Fibroblast of mammary gland (primary cell): Measurements from ENCODE around the gene CTNNAL1.
"Not testable (repeated sequence)": the region's sequence is repeated elsewhere in the genome, so short reads cannot be mapped to it uniquely, and the experiment has no call there.

Source experiments
- DNase-seq: peaks from one replicate; pipeline ENCODE4 v3.0.0-alpha.2; 2010; ENCODE audit warnings: low read depth
- H3K4me3 ChIP-seq: 2 replicates; pipeline ENCODE4 v1.5.1; 2011; ENCODE audit warnings: low read depth, mild to moderate bottlenecking, low read length, moderate library complexity; ENCODE audit not compliant: control insufficient read depth
- TF ChIP-seq, protein P1 (sequence below): conservative IDR thresholded peaks from 2 replicates; pipeline ENCODE4 v1.5.1; 2011; ENCODE audit warnings: low read depth, low read length, inconsistent platforms; ENCODE audit not compliant: control insufficient read depth, insufficient read depth

The CTNNAL1 gene

DNA sequence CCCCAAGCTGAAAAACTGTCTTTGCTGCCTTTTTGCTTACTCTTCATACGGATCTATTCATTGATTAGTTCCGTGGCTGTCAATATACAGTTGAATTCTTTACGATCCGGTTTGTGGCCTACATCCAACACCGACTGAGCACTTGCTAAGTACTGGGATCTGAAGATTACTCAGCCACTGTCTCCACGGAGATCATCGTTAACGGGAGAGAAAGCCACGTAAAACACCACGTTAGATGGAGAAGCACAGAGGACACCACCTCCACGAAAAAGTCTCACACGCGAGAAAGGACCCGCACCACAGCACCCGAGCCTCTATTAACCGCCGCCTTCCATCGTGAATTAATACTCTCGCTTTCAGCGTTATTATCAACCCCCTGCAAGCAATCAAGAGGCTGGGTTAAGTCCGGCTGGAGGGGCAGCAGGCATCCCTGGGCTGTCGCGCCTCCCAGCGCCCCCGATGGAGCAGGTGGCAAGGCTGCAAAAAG lies 80.0 kb downstream of the CTNNAL1 start:
- TF ChIP-seq, protein P1, sequence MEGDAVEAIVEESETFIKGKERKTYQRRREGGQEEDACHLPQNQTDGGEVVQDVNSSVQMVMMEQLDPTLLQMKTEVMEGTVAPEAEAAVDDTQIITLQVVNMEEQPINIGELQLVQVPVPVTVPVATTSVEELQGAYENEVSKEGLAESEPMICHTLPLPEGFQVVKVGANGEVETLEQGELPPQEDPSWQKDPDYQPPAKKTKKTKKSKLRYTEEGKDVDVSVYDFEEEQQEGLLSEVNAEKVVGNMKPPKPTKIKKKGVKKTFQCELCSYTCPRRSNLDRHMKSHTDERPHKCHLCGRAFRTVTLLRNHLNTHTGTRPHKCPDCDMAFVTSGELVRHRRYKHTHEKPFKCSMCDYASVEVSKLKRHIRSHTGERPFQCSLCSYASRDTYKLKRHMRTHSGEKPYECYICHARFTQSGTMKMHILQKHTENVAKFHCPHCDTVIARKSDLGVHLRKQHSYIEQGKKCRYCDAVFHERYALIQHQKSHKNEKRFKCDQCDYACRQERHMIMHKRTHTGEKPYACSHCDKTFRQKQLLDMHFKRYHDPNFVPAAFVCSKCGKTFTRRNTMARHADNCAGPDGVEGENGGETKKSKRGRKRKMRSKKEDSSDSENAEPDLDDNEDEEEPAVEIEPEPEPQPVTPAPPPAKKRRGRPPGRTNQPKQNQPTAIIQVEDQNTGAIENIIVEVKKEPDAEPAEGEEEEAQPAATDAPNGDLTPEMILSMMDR, result no peak
- peak; percentile 32 for DNase-seq
- H3K4me3 ChIP-seq, result peak overlapping the region; percentile 96

DNA sequence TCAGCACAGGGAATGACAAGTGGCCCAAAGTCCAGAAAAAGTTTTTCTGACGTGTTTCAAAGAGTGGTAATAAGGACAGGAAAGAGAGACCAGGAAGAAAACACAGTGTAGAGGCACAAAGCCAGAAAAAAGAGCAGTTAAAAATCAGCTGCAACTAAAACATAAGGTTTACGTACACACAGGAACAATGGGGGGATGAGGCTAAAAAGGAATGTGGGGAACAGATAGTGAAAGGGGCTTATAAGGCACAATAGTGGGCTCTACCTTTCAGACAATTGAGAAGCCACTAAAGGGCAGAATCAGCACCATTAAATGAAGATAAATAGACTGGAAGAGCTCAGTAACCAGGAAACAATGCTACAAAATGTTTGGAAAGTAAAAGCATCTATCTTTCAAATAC lies 84.9 kb downstream of the CTNNAL1 start:
- DNase-seq, result no peak
- H3K4me3 ChIP-seq, result no peak overlapping the region
- TF ChIP-seq, protein P1, result no peak

DNA sequence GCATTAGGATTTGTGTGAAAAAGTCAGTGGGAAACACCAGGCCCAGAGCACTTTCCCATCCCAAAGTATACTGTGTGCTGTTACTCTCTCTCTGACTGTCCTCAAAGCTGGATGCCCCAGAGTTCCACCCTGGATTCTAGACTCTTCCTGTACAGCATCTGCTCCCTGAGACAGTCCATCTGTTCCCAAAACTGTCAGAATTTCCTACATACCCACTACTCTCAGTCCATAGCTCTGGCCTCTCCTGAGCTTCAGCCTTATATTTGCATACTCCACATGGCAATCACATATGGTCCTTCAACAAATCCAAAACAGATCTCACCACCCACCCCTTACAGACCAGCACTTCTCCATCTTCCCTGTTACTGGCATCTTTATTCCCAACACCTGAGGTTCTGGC lies 88.8 kb downstream of the CTNNAL1 start:
- TF ChIP-seq, protein P1, result no peak
- H3K4me3 ChIP-seq, result no peak overlapping the region
- no peak for DNase-seq

DNA sequence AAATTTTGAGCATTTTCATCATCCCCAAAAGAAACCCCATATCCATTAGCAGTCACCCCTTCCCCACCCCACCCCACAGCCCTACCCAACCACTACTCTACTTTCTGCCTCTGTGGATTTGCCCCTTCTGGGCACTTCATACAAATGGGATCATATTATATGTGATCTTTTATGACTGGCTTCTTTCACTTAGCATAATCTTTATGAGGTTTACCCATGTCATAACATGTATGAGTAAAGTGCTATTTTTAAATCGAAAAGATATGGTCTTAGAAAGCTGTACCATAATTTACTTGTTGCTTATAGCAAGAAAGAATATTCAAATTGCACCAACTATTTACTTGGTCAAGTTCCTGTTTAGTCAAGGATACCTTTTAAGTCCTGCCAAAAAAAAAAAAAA lies 92.1 kb downstream of the CTNNAL1 start:
- TF ChIP-seq, protein P1, result no peak
- no peak overlapping the region for H3K4me3 ChIP-seq
- no peak for DNase-seq

DNA sequence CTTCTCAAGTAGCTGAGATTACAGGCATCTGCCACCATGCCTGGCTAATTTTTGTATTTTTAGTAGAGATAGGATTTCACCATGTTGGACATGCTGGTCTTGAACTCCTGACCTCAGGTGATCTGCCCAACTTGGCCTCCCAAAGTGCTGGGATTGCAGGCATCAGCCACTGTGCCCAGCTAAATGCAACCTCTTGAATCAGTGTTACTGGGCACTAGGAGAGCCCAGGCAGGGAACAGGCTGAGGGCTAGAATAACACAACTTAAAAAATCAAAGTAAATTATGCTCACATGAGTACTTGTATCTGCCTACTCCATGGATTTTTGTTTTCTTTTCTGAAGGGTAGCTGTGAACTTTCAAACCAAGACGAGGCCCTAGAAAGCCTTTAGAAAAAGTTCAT lies 92.9 kb downstream of the CTNNAL1 start:
- not testable (repeated sequence) for DNase-seq, H3K4me3 ChIP-seq

DNA sequence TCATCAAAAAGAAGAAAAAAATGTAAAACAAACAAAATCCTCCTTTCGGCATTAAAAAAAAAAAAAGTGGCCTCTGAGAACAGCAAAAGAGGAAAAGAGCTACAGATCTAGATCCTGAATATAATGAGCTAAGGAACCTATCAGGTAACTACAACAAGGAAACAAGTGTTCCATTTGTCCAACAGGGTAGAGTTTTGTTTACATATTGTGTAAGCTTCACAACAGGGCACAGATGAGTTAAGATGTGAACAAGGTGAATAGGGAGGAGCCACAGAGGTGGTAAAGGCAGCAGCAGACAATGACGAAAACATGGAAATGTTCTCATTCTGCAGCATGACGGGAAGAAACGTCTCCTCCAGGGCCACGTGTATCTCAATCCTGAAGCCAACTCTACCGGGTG lies 93.8 kb downstream of the CTNNAL1 start:
- no peak for DNase-seq
- H3K4me3 ChIP-seq, result no peak overlapping the region
- TF ChIP-seq, protein P1, result no peak

DNA sequence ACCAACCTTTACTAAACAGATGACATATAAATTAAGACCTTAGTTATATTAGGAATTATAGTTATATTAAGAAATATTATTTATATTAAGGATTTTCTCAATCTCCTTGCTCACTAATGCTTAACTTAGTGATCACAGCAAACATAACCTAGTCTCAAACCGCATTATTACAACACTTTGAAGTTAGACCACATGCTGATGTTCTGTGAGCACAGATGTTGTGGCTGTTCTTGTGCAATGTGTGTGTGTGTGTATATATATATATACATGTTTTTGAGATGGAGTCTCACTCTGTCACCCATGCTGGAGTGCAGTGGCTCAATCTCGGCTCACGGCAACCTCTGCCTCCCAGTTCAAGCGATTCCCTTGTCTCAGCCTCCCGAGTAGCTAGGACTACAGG lies 99.9 kb downstream of the CTNNAL1 start:
- DNase-seq, result peak; percentile 12
- H3K4me3 ChIP-seq, result no peak overlapping the region
- TF ChIP-seq, protein P1, result no peak

DNA sequence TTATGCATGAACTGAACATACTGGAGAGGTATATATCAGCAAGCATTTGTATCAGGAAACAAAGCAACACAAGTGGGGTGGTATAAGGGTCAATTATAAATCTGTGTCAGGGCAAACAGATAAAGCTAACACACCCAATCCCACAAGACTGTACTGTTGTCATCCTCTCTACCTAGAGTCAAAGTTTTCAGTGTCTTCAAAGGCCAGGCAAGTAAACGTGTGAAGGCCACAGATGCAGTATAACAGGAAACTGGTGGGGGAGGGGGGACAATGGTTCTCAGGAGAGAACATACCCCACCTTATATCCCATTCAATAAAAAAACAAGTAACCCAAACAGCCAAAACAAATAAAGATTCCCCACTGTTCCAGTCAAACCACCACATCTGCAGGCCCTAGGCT lies 101.5 kb downstream of the CTNNAL1 start:
- DNase-seq, result no peak
- H3K4me3 ChIP-seq, result no peak overlapping the region
- TF ChIP-seq, protein P1, result no peak
